H1 (cell line): ENCODE results near the gene TMEM170A. TPM values are rescaled to one million over a fixed set of nuclear protein-coding genes. Genes with fewer than 3 reads are reported as not detected.
"Not testable (repeated sequence)": the region's sequence is repeated elsewhere in the genome, so short reads cannot be mapped to it uniquely, and the experiment has no call there.

Source experiments
- CTCF ChIA-PET: fragments of 300-600 bp; sonication (Branson Sonifier 250); formaldehyde crosslinking; loops from one replicate; lab custom pipeline; 2021; ENCODE audit not compliant: partially characterized antibody; lab: Charles Lee
- POLR2A ChIA-PET: fragments of 300-600 bp; sonication (Branson Sonifier 250); formaldehyde crosslinking; loops from one replicate; lab custom pipeline; 2021; ENCODE audit warnings: inconsistent platforms; ENCODE audit not compliant: partially characterized antibody; lab: Charles Lee
- DNase-seq, 2 experiments: peaks; one replicate each; pipeline versions ENCODE4 v3.0.0 to v3.0.0-alpha.2; 2010 to 2022; ENCODE audit warnings: low spot score in 2 of 2, low read depth in 1 of 2, mixed read lengths in 1 of 2
- FAIRE-seq: peaks from 2 replicates; lab custom pipeline; 2011; peaks lifted over from hg19 to GRCh38; lab: Jason Lieb, UNC
- H2AFZ ChIP-seq: 2 replicates; pipeline ENCODE4 v1.8.1; 2012; ENCODE audit warnings: low read length, inconsistent platforms
- H2AK5ac ChIP-seq: 2 replicates; pipeline ENCODE4 v1.6.1; 2013; ENCODE audit warnings: low read depth, low read length
- H2BK120ac ChIP-seq: replicated peaks from 2 replicates; pipeline ENCODE3; 2013; ENCODE audit warnings: low read depth, low read length, inconsistent platforms
- H2BK12ac ChIP-seq: 2 replicates; pipeline ENCODE4 v1.6.1; 2013; ENCODE audit warnings: low read depth, low read length
- H2BK15ac ChIP-seq: 2 replicates; pipeline ENCODE4 v1.6.1; 2013; ENCODE audit warnings: low read length
- H2BK20ac ChIP-seq: 2 replicates; pipeline ENCODE4 v1.6.1; 2013; ENCODE audit warnings: low read length
- H2BK5ac ChIP-seq: 2 replicates; pipeline ENCODE4 v1.6.1; 2013; ENCODE audit warnings: low read depth, low read length
- H3K14ac ChIP-seq: 2 replicates; pipeline ENCODE4 v1.6.1; 2013; ENCODE audit warnings: inconsistent platforms; ENCODE audit not compliant: insufficient read length
- H3K18ac ChIP-seq: 2 replicates; pipeline ENCODE4 v1.6.1; 2013; ENCODE audit warnings: low read length; ENCODE audit errors: extremely low read depth
- H3K23ac ChIP-seq: 2 replicates; pipeline ENCODE4 v1.6.1; 2013; ENCODE audit warnings: inconsistent platforms; ENCODE audit not compliant: insufficient read length
- H3K23me2 ChIP-seq: 2 replicates; pipeline ENCODE4 v1.6.1; 2013; ENCODE audit warnings: low read depth, low read length
- H3K27ac ChIP-seq: 2 replicates; pipeline ENCODE4 v1.6.1; 2011; ENCODE audit warnings: low read depth, low read length, inconsistent platforms
- H3K27me3 ChIP-seq, 4 experiments: replicated peaks in 1 of 4; 1 replicate in 1 of 4; 2 replicates in 3 of 4; pipeline versions ENCODE4 v1.6.1 to v1.8.1; 2011 to 2013; ENCODE audit warnings: low read length in 3 of 4, mild to moderate bottlenecking in 3 of 4, inconsistent platforms in 2 of 4, mixed read lengths in 2 of 4, moderate library complexity in 1 of 4; ENCODE audit not compliant: control insufficient read depth in 3 of 4, insufficient read depth in 3 of 4; ENCODE audit errors: extremely low read depth in 1 of 4
- H3K36me3 ChIP-seq, 4 experiments: 2 replicates each; pipeline versions ENCODE4 v1.6.1 to v1.8.1; 2011 to 2013; ENCODE audit warnings: mild to moderate bottlenecking in 4 of 4, low read length in 3 of 4, moderate library complexity in 2 of 4, control low read depth in 1 of 4, inconsistent platforms in 1 of 4; ENCODE audit not compliant: insufficient read depth in 4 of 4, control insufficient read depth in 2 of 4
- H3K4ac ChIP-seq: replicated peaks from 2 replicates; pipeline ENCODE3; 2013; ENCODE audit warnings: low read length, low read depth, mixed read lengths, inconsistent platforms; ENCODE audit not compliant: insufficient read length
- H3K4me1 ChIP-seq, 4 experiments: replicated peaks in 1 of 4; 1 replicate in 1 of 4; 2 replicates in 3 of 4; pipeline versions ENCODE4 v1.6.1 to v1.8.1; 2011 to 2013; ENCODE audit warnings: low read length in 3 of 4, inconsistent platforms in 2 of 4, mixed read lengths in 1 of 4; ENCODE audit not compliant: insufficient read depth in 4 of 4, control insufficient read depth in 3 of 4
- H3K4me2 ChIP-seq, 2 experiments: 2 replicates each; pipeline versions ENCODE4 v1.6.1 to v1.8.1; 2011 to 2013; ENCODE audit warnings: low read depth in 2 of 2, low read length in 2 of 2, control low read depth in 1 of 2, inconsistent platforms in 1 of 2, mild to moderate bottlenecking in 1 of 2; ENCODE audit not compliant: insufficient read depth in 1 of 2
- H3K4me3 ChIP-seq, 4 experiments: fragments of 200-600, 300-600 bp in 1 of 4; sonication (generic), shearing (Covaris generic), sonication (Bioruptor Twin) in 1 of 4; 2 replicates each; pipeline versions ENCODE4 v1.5.1 to v1.8.1; 2011 to 2016; ENCODE audit warnings: low read length in 4 of 4, low read depth in 3 of 4, control low read depth in 2 of 4, inconsistent platforms in 2 of 4, mild to moderate bottlenecking in 2 of 4, mixed read lengths in 1 of 4, moderate library complexity in 1 of 4; ENCODE audit not compliant: insufficient read depth in 2 of 4; ENCODE audit errors: extremely low read depth in 1 of 4
- H3K56ac ChIP-seq: replicated peaks from 2 replicates; pipeline ENCODE3; 2013; ENCODE audit warnings: low read depth, mild to moderate bottlenecking, mixed read lengths, low read length, inconsistent platforms; ENCODE audit not compliant: insufficient read length
- H3K79me1 ChIP-seq: 2 replicates; pipeline ENCODE4 v1.6.1; 2013; ENCODE audit warnings: low read depth, low read length, control low read depth
- H3K79me2 ChIP-seq, 2 experiments: 2 replicates each; pipeline versions ENCODE4 v1.6.1 to v1.8.1; 2012 to 2013; ENCODE audit warnings: low read length in 2 of 2, mild to moderate bottlenecking in 2 of 2, inconsistent platforms in 1 of 2; ENCODE audit not compliant: insufficient read depth in 2 of 2, control insufficient read depth in 1 of 2
- H3K9ac ChIP-seq, 4 experiments: replicated peaks in 1 of 4; 1 replicate in 1 of 4; 2 replicates in 3 of 4; pipeline versions ENCODE4 v1.6.1 to v1.8.1; 2011 to 2013; ENCODE audit warnings: low read depth in 3 of 4, low read length in 3 of 4, control low read depth in 2 of 4, mild to moderate bottlenecking in 2 of 4, moderate library complexity in 2 of 4, inconsistent platforms in 1 of 4; ENCODE audit errors: extremely low read depth in 1 of 4
- H3K9me3 ChIP-seq, 2 experiments: 2 replicates each; pipeline versions ENCODE4 v1.6.1 to v1.8.1; 2012 to 2013; ENCODE audit warnings: mild to moderate bottlenecking in 2 of 2, moderate library complexity in 2 of 2, control low read depth in 1 of 2, inconsistent platforms in 1 of 2, low read depth in 1 of 2, low read length in 1 of 2, mixed read lengths in 1 of 2; ENCODE audit not compliant: insufficient read depth in 2 of 2
- H4K20me1 ChIP-seq, 2 experiments: replicated peaks in 1 of 2; 2 replicates each; pipeline versions ENCODE3 to v1.8.1; 2011 to 2013; ENCODE audit warnings: inconsistent platforms in 2 of 2, low read length in 2 of 2, mild to moderate bottlenecking in 1 of 2; ENCODE audit not compliant: insufficient read depth in 2 of 2, control insufficient read depth in 1 of 2
- H4K5ac ChIP-seq: 2 replicates; pipeline ENCODE4 v1.6.1; 2013; ENCODE audit warnings: low read length, low read depth, mixed read lengths, inconsistent platforms; ENCODE audit not compliant: insufficient read length
- H4K8ac ChIP-seq: 2 replicates; pipeline ENCODE4 v1.8.0; 2013; ENCODE audit warnings: mild to moderate bottlenecking, moderate library complexity, low read length, inconsistent platforms; ENCODE audit not compliant: insufficient read depth; ENCODE audit errors: extremely low read depth
- H4K91ac ChIP-seq: replicated peaks from 2 replicates; pipeline ENCODE3; 2013; ENCODE audit warnings: low read length, mixed read lengths, inconsistent platforms; ENCODE audit not compliant: insufficient read length
- WGBS, 2 experiments: shearing (Covaris generic) in 1 of 2; methylation state at CpG; one replicate each; pipeline versions ENCODE4 v1.1.6 to v1.1.7; 2013 to 2015; ENCODE audit warnings: low lambda C conversion rate in 2 of 2, mixed read lengths in 2 of 2, inconsistent platforms in 1 of 2, low coverage in 1 of 2, missing lambda C conversion rate in 1 of 2; ENCODE audit not compliant: insufficient replicate concordance in 2 of 2, insufficient coverage in 1 of 2, insufficient read length in 1 of 2; ENCODE audit errors: extremely low coverage in 1 of 2, missing lambda C conversion rate in 1 of 2; 5-methylcytosine and 5-hydroxymethylcytosine counted together
- polyA plus RNA-seq, 7 experiments: library from polyadenylated mRNA; depleted of rRNA in 3 of 7; stranded (reverse) in 5 of 7; unstranded in 2 of 7; fragments of >200 nt in 5 of 7; fragments of 200-250 nt in 2 of 7; gene quantifications; 1 replicate in 5 of 7; 2 replicates in 1 of 7; 4 replicates in 1 of 7; pipeline versions ENCODE4 v1.2.1 to v1.2.3, GENCODE V29; 2011 to 2013; ENCODE audit warnings: missing spikeins in 2 of 7, mixed read lengths in 2 of 7
- total RNA-seq: library from RNA; stranded (reverse); fragmentation: NEBNext Ultra II Directional; extraction: Animal tissue kit (Norgen Biotek cat#: 25700); gene quantifications from 2 replicates; pipeline ENCODE4 v1.2.1, GENCODE V29; 2021

The TMEM170A gene
- total and polyA plus RNA-seq, 2 of the 8 experiments (the other 6 are each of a cell fraction or from before 2014, with no cell fraction given) = 22.9 to 56.6 TPM

GRCh38 chr16:75498605-75499322 lies 34.3 kb upstream of the TMEM170A start:
- H3K9ac ChIP-seq, H4K20me1 ChIP-seq, H3K27me3 ChIP-seq, DNase-seq, H3K27ac ChIP-seq, FAIRE-seq, H3K9me3 ChIP-seq, H2AK5ac ChIP-seq, H3K4me2 ChIP-seq, H2BK5ac ChIP-seq, H2AFZ ChIP-seq, H3K4ac ChIP-seq, H3K79me2 ChIP-seq, H3K4me1 ChIP-seq, H3K14ac ChIP-seq, H3K4me3 ChIP-seq, H3K79me1 ChIP-seq, H4K5ac ChIP-seq, H3K23me2 ChIP-seq, H4K91ac ChIP-seq, H4K8ac ChIP-seq, H2BK15ac ChIP-seq, H3K56ac ChIP-seq, H3K23ac ChIP-seq, H2BK20ac ChIP-seq, H2BK120ac ChIP-seq, H3K36me3 ChIP-seq, H3K18ac ChIP-seq: not testable (repeated sequence)
- H2BK12ac ChIP-seq = 0 out of 2 replicates have a peak overlapping the region, but pooled peaks have one; percentile 2
- WGBS, 2 experiments = 87% methylated on average over 5 of the region's 13 CpGs; no CpG with 5 or more reads in 1 of the 2 experiments
- CTCF ChIA-PET = interaction anchor here (3.1 to 5.6 kb wide), 3 partner anchors 10 to 23 kb away, joined by 9 to 56 read pairs (median 40); no protein-coding TSS in a partner anchor
- POLR2A ChIA-PET = interaction anchor here (0.6 to 1.8 kb wide), 2 partner anchors 18 to 116 kb away, joined by 5 to 10 read pairs; no protein-coding TSS in a partner anchor
